Activated CD4-positive, alpha-beta T cell treated with anti-CD3 and anti-CD28 coated beads, Interleukin-2, amount 50 U/mL, for 4 hours (primary cell): ENCODE results near the gene ASB2.

ENCODE experiments used
- DNase-seq, 2 experiments: peaks; one replicate each; pipeline ENCODE4 v3.0.0-alpha.2; 2020

ASB2 gene

GRCh38 chr14:93945070-93945399 lies 31.3 kb downstream of the ASB2 start:
- no peak for DNase-seq

- DNase-seq, result no peak
Observed at GRCh38 chr14:93944348-93945069, 31.9 kb downstream of the ASB2 start.

- no peak for DNase-seq
Observed at GRCh38 chr14:93943930-93944329, 32.4 kb downstream of the ASB2 start.

GRCh38 chr14:93943052-93943451 lies 33.3 kb downstream of the ASB2 start:
- no peak for DNase-seq

- no peak for DNase-seq
Observed at GRCh38 chr14:93941293-93941910, 35.0 kb downstream of the ASB2 start.

- DNase-seq, result no peak
Observed at GRCh38 chr14:93940437-93940836, 35.9 kb downstream of the ASB2 start.

- peak; percentile 87 to 89 for DNase-seq
Observed at GRCh38 chr14:93939304-93940229, 36.8 kb downstream of the ASB2 start.

GRCh38 chr14:93938751-93939303 lies 37.5 kb downstream of the ASB2 start:
- DNase-seq, result no peak

GRCh38 chr14:93937519-93937918 lies 38.9 kb downstream of the ASB2 start:
- no peak for DNase-seq

- DNase-seq, result no peak
Observed at GRCh38 chr14:93936926-93937325, 39.4 kb downstream of the ASB2 start.

- DNase-seq, result no peak
Observed at GRCh38 chr14:93936245-93936644, 40.1 kb downstream of the ASB2 start.

- no peak for DNase-seq
Observed at GRCh38 chr14:93935213-93935612, 41.2 kb downstream of the ASB2 start.

- no peak for DNase-seq
Observed at GRCh38 chr14:93932642-93933041, 43.7 kb downstream of the ASB2 start.

- DNase-seq, result no peak
Observed at GRCh38 chr14:93930989-93931307, 45.4 kb downstream of the ASB2 start.

GRCh38 chr14:93930296-93930988 lies 45.9 kb downstream of the ASB2 start:
- DNase-seq, result no peak

- no peak for DNase-seq
Observed at GRCh38 chr14:93929657-93930056, 46.7 kb downstream of the ASB2 start.

GRCh38 chr14:93929048-93929535 lies 47.3 kb downstream of the ASB2 start:
- DNase-seq, result no peak

- DNase-seq, result no peak
Observed at GRCh38 chr14:93928184-93929047, 48.0 kb downstream of the ASB2 start.

GRCh38 chr14:93927800-93928145 lies 48.6 kb downstream of the ASB2 start:
- DNase-seq, result no peak

- no peak for DNase-seq
Observed at GRCh38 chr14:93926873-93927799, 49.2 kb downstream of the ASB2 start, which contains the start of gene FAM181A. Gene FAM181A, plus strand, starts transcription at chr14:93927344. Its CDS starts 942 bp downstream, at chr14:93928286.
